VCaP (cell line): ENCODE data around the gene C17orf100.

Source experiments
- H3K27ac ChIP-seq: fragments of 450-650 bp; 2 replicates; pipeline ENCODE4 v1.5.1; 2017
- TF ChIP-seq, protein P1 (sequence below): fragments of 450-650 bp; conservative IDR thresholded peaks from 2 replicates; pipeline ENCODE4 v1.5.1; 2017; ENCODE audit warnings: mild to moderate bottlenecking, moderate library complexity

Gene C17orf100

GRCh38 chr17:6667516-6667915 lies 16.0 kb downstream of the C17orf100 start:
- no peak overlapping the region for H3K27ac ChIP-seq
- TF ChIP-seq, protein P1, sequence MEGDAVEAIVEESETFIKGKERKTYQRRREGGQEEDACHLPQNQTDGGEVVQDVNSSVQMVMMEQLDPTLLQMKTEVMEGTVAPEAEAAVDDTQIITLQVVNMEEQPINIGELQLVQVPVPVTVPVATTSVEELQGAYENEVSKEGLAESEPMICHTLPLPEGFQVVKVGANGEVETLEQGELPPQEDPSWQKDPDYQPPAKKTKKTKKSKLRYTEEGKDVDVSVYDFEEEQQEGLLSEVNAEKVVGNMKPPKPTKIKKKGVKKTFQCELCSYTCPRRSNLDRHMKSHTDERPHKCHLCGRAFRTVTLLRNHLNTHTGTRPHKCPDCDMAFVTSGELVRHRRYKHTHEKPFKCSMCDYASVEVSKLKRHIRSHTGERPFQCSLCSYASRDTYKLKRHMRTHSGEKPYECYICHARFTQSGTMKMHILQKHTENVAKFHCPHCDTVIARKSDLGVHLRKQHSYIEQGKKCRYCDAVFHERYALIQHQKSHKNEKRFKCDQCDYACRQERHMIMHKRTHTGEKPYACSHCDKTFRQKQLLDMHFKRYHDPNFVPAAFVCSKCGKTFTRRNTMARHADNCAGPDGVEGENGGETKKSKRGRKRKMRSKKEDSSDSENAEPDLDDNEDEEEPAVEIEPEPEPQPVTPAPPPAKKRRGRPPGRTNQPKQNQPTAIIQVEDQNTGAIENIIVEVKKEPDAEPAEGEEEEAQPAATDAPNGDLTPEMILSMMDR = no peak

DNA sequence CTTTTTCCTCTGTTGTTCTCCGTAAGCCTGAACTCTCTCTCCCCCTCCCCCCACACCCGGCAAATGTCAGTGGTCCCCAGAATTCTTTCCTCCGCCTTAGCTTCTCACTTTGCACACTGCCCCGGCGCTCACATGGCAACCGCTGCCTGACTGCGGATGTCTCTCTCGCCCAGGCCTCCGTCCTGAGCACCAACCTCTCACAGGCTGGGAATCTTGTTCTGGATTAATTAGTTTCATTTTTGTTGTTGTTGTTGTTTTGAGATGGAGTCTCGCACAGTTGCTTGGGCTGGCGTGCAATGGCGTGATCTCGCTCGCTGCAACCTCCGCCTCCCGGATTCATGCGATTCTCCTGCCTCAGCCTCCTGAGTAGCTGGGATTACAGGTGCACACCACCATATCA lies 16.7 kb downstream of the C17orf100 start:
- H3K27ac ChIP-seq = no peak overlapping the region
- TF ChIP-seq, protein P1 = no peak

DNA sequence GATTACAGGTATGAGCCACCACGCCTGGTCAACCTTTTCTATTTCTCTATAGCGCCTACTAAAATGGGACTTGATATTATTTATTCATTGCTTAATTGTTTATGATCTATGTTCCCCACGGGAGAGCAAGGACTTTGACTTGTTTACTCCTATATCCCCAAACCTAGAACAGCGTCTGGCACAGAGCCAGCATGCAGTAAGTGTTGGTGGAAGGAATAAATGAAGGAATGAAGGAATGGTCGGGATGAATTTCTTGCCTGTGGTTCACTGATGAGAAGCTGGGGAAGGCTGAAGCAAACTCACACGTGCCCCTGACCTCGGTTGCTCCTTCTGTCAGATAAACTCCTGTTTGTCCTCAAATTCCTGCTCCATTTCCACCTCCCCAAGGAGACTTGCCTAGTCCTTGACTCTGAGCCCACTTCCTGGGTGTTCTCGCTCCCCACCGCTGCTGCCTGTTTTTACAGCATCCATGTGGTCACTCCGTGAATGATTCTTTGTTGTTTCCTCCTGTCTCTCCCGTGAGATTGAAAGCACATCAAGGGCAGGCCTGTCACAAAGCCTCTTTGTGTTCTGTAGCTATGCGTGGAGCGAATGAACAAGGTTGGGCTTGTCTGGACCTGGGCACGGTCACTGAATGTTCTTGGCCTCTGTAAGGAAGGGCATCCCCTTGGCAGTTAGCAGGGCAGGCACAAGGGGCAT lies 17.3 kb downstream of the C17orf100 start:
- H3K27ac ChIP-seq = no peak overlapping the region
- TF ChIP-seq, protein P1 = no peak

DNA sequence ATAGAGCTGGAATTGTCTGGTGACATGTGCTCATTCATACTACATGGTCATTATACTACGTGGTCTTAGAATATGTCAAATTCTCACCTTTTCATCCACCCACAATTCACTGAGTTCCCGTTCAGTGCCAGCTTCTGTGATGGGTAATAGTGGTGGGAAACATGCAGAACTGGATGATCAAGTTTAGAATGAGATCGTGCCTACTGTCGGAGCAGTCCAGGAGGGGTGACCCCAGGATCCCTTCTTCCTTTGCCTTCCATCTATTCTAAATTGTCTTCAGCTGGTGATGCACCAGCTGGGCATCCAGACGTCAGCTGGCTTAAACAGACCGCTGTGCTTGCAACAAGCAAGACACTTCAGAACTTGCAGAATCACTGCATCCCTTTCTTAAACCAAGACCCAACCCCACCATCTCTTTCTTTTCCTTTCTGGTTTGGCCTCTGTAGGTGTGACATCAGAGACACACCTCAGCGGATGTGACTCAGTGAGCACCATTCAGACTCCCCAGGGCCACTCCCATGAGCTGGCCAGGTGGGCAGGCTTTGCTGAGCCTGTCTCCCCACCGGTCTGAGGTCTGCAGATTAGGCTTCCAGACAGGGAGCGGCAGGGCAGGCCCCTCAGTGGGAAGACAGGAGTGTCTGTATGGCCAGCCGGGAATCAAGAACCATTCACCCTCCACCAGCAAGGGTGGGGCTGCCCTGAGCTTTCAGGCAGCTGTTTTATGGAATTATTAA lies 18.1 kb downstream of the C17orf100 start:
- H3K27ac ChIP-seq = no peak overlapping the region
- TF ChIP-seq, protein P1 = no peak

DNA sequence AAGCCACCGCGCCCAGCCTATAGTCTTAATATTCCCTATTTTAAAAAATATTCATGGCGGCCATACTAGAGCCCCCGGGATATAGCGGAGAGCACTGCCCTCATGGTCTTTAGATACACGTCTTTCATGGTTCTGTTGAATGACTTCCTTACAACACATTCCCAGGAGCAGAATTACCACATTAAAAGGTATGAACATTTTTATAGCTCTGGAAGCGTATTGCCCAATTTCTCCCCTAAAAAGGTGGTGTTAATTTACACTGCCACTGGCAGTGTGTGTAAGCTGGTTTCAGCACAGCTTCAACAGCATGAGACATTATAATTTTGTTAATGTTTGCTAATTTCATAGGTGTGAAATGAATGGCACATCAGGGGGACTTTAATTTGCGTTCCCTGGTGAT lies 19.0 kb downstream of the C17orf100 start:
- H3K27ac ChIP-seq = no peak overlapping the region
- TF ChIP-seq, protein P1 = no peak

GRCh38 chr17:6670999-6671398 lies 19.4 kb downstream of the C17orf100 start:
- TF ChIP-seq, protein P1 = no peak
- no peak overlapping the region for H3K27ac ChIP-seq

- H3K27ac ChIP-seq = no peak overlapping the region
- TF ChIP-seq, protein P1 = no peak
These were observed 19.9 kb downstream of the C17orf100 start for GRCh38 chr17:6671431-6671830.
